ENCODE measurements around the gene FIGN.

DNA sequence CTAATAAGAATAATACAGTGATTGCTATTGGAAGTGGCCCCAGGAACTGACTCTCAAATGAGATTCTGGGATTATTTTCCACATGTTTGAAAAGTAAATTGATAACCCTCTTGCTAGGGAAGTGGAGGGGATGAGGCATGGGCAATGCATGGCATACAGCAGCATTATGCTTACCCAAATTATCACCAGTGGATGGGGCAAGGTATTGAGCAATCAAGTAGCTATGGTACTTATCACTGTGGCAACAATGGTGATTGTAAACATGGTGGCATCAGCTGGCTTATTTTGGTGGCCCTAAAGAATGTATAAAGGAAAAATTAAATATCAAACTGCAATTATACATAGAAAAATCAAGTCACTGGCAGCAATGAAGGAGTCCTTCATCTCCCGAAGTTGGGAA lies 155.1 kb downstream of the FIGN start:
- TF ChIP-seq CTCF (IDR thresholded peaks at IDR 0.05; ENCODE audit: poor library complexity, severe bottlenecking) (no peak), MXI1 (conservative IDR thresholded peaks at IDR 0.05; ENCODE audit: poor library complexity, severe bottlenecking) (no peak), EZH2 (IDR thresholded peaks at IDR 0.05; ENCODE audit: borderline replicate concordance, insufficient read depth, low read length, poor library complexity, severe bottlenecking) (no peak), POLR2AphosphoS5 (IDR thresholded peaks at IDR 0.05) (no peak), EP300 (conservative IDR thresholded peaks at IDR 0.05; ENCODE audit: poor library complexity, severe bottlenecking) (no peak)
- TF ChIP-seq, protein P1, sequence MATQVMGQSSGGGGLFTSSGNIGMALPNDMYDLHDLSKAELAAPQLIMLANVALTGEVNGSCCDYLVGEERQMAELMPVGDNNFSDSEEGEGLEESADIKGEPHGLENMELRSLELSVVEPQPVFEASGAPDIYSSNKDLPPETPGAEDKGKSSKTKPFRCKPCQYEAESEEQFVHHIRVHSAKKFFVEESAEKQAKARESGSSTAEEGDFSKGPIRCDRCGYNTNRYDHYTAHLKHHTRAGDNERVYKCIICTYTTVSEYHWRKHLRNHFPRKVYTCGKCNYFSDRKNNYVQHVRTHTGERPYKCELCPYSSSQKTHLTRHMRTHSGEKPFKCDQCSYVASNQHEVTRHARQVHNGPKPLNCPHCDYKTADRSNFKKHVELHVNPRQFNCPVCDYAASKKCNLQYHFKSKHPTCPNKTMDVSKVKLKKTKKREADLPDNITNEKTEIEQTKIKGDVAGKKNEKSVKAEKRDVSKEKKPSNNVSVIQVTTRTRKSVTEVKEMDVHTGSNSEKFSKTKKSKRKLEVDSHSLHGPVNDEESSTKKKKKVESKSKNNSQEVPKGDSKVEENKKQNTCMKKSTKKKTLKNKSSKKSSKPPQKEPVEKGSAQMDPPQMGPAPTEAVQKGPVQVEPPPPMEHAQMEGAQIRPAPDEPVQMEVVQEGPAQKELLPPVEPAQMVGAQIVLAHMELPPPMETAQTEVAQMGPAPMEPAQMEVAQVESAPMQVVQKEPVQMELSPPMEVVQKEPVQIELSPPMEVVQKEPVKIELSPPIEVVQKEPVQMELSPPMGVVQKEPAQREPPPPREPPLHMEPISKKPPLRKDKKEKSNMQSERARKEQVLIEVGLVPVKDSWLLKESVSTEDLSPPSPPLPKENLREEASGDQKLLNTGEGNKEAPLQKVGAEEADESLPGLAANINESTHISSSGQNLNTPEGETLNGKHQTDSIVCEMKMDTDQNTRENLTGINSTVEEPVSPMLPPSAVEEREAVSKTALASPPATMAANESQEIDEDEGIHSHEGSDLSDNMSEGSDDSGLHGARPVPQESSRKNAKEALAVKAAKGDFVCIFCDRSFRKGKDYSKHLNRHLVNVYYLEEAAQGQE (IDR thresholded peaks at IDR 0.05; ENCODE audit: borderline replicate concordance), result no peak
